ENCODE results near the gene SCEL. TPM values are rescaled to one million over a fixed set of nuclear protein-coding genes. Genes with fewer than 3 reads are reported as not detected.
"Not testable (repeated sequence)": the region's sequence is repeated elsewhere in the genome, so short reads cannot be mapped to it uniquely, and the experiment has no call there.

SCEL gene
- total and polyA plus RNA-seq, 4 experiments from 2014 or later = not detected

DNA sequence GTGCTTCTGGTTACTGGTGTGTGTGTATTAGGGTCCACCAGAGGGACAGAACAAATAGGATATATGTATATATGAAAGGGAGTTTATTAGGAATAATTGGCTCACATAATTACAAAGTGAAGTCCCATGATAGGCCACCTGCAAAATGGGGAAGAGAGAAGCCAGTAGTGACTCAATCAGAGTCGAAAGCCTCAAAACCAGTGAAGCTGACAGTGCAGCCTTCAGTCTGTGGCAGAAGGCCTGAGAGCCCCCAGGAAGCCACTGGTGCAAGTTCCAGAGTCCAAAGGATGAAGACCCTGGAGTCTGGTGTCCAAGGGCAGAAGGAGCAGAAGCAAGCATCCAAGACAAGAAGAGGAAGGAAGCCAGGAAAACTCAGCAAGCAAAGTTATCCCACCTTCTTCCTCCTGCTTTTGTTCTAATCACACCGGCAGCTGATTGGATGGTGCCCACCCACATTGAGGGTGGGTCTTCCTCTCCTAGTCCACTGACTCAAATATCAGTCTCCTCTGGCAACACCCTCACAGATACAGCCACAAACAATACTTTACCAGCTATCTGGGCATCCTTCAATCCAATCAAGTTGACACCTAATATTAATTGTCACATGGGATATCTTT, 21.7 kb upstream of the SCEL start:
- H3K4me3 ChIP-seq (ENCODE audit: low read length in 2 of 2) = no peak overlapping the region
- H3K36me3 ChIP-seq (ENCODE audit: insufficient read depth, low read length) = no peaks in the 10 kb centered on the region
- no peak overlapping the region for H3K27ac ChIP-seq (ENCODE audit: low read depth, low read length)
- DNase-seq = no peak
- Mint-ChIP-seq H3K27ac (no peak overlapping the region), H3K4me3 (no peak overlapping the region), H3K9me3 (no peaks in the 10 kb centered on the region), H3K27me3 (peaks cover 0 to 3% of the 10 kb centered on the region in 2 donors), H3K36me3 (no peaks in the 10 kb centered on the region), H3K4me1 (peaks cover 0 to 2% (median 0%) of the 10 kb centered on the region in 4 donors)
- H3K27me3 ChIP-seq (ENCODE audit: insufficient read depth, low read length) = no peaks in the 10 kb centered on the region
- CTCF ChIA-PET (ENCODE audit: partially characterized antibody) = no interaction called here
- H3K9me3 ChIP-seq (ENCODE audit: control insufficient read depth in 1 of 2, low read length in 2 of 2) = no peaks in the 10 kb centered on the region
- H3K4me1 ChIP-seq (ENCODE audit: insufficient read depth, low read length) = no peaks in the 10 kb centered on the region
- POLR2A ChIA-PET (ENCODE audit: partially characterized antibody) = no interaction called here
- intact Hi-C loops (cut with micrococcal nuclease) = no loop called here

DNA sequence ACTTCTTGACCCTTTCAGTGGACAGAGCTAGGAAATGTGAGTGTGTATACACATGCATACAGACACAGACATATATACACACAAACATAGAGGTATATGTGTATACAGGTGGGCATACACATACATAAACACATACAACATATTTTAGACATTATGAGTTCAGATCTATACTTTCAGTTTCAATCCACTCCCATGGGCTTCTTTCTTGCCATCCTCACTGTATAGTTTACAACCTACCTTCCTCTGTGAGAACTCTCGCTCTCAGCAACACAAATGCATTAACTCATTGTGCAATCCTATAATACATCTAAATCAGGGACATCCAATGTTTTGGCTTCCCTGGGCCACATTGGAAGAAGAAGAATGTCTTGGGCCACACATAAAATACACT, 21.2 kb upstream of the SCEL start:
- DNase-seq = no peak
- Histone ChIP-seq H3K27ac (ENCODE audit: low read depth, low read length) (no peak overlapping the region), H3K36me3 (ENCODE audit: insufficient read depth, low read length) (no peaks in the 10 kb centered on the region), H3K4me3 (ENCODE audit: low read length in 2 of 2) (no peak overlapping the region), H3K4me1 (ENCODE audit: insufficient read depth, low read length) (no peaks in the 10 kb centered on the region), H3K9me3 (ENCODE audit: control insufficient read depth in 1 of 2, low read length in 2 of 2) (no peaks in the 10 kb centered on the region), H3K27me3 (ENCODE audit: insufficient read depth, low read length) (no peaks in the 10 kb centered on the region)
- peaks cover 0 to 3% of the 10 kb centered on the region in 2 donors for H3K27me3 Mint-ChIP-seq
- H3K27ac Mint-ChIP-seq = no peak overlapping the region
- H3K4me3 Mint-ChIP-seq = no peak overlapping the region
- H3K4me1 Mint-ChIP-seq = peaks cover 0 to 2% (median 0%) of the 10 kb centered on the region in 4 donors
- H3K9me3 Mint-ChIP-seq = no peaks in the 10 kb centered on the region
- ChIA-PET CTCF (ENCODE audit: partially characterized antibody) (no interaction called here), POLR2A (ENCODE audit: partially characterized antibody) (no interaction called here)
- intact Hi-C loops (cut with micrococcal nuclease) = no loop called here
- no peaks in the 10 kb centered on the region for H3K36me3 Mint-ChIP-seq

DNA sequence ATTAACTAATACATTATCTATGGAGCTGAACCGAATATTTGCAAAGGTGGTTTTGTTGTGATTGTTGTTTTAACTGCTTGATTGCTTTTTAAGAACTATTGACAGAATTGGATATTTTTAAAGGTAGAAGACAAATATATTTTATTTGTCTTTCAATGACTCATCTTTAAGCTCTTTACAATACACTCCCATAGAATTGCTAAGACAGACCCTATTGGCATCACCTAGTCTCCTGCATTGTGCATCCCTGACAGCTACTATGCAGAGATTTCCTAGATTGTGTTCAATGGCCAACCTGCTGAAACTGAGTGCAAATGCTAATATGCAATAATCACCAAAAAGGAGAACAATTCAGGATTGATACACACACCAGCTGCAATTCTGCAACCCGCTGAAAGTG, 19.7 kb upstream of the SCEL start:
- ChIA-PET POLR2A (ENCODE audit: partially characterized antibody) (no interaction called here), CTCF (ENCODE audit: partially characterized antibody) (interaction anchor here (1.6 kb wide), 1 partner anchor 22 kb away, joined by 4 read pairs; no protein-coding TSS in a partner anchor)
- no peaks in the 10 kb centered on the region for H3K9me3 ChIP-seq (ENCODE audit: control insufficient read depth in 1 of 2, low read length in 2 of 2)
- H3K4me1 ChIP-seq (ENCODE audit: insufficient read depth, low read length) = no peaks in the 10 kb centered on the region
- no peaks in the 10 kb centered on the region for H3K9me3 Mint-ChIP-seq
- intact Hi-C loops (cut with micrococcal nuclease) = no loop called here
- no peaks in the 10 kb centered on the region for H3K27me3 ChIP-seq (ENCODE audit: insufficient read depth, low read length)
- DNase-seq = no peak
- peaks cover 0 to 3% of the 10 kb centered on the region in 2 donors for H3K27me3 Mint-ChIP-seq
- peaks cover 0 to 2% (median 0%) of the 10 kb centered on the region in 4 donors for H3K4me1 Mint-ChIP-seq
- H3K36me3 ChIP-seq (ENCODE audit: insufficient read depth, low read length) = no peaks in the 10 kb centered on the region
- no peaks in the 10 kb centered on the region for H3K36me3 Mint-ChIP-seq
- H3K4me3 ChIP-seq (ENCODE audit: low read length in 2 of 2) = no peak overlapping the region
- no peak overlapping the region for H3K27ac Mint-ChIP-seq
- H3K4me3 Mint-ChIP-seq = no peak overlapping the region
- no peak overlapping the region for H3K27ac ChIP-seq (ENCODE audit: low read depth, low read length)

DNA sequence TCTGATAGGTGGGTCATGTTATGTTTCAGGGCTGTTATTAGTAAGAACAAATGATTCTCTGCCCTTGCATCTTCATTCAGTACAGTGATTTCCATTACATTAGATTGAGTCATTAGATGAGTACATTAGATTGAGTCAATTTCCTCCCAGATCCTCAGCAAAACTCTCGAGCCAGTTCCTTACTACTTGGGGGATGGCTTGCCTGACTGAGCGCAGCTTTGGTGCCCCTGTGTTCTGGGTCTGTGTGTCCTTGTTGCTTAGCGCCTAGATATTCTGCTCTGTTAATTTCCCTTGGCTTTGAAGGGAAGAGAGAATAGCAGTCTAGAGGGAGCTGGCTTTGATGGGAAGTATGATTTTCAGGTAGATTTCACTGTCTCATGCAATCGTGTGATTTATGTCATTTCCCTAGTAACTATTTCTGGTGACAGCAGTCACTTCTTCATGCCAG, 19.1 kb upstream of the SCEL start:
- Mint-ChIP-seq H3K4me3 (no peak overlapping the region), H3K4me1 (peaks cover 0 to 2% (median 0%) of the 10 kb centered on the region in 4 donors), H3K27me3 (peaks cover 0 to 3% of the 10 kb centered on the region in 2 donors), H3K9me3 (no peaks in the 10 kb centered on the region), H3K27ac (no peak overlapping the region), H3K36me3 (no peaks in the 10 kb centered on the region)
- Histone ChIP-seq H3K4me1 (ENCODE audit: insufficient read depth, low read length) (no peaks in the 10 kb centered on the region), H3K9me3 (ENCODE audit: control insufficient read depth in 1 of 2, low read length in 2 of 2) (no peaks in the 10 kb centered on the region), H3K27me3 (ENCODE audit: insufficient read depth, low read length) (no peaks in the 10 kb centered on the region), H3K36me3 (ENCODE audit: insufficient read depth, low read length) (no peaks in the 10 kb centered on the region), H3K4me3 (ENCODE audit: low read length in 2 of 2) (no peak overlapping the region), H3K27ac (ENCODE audit: low read depth, low read length) (no peak overlapping the region)
- ChIA-PET CTCF (ENCODE audit: partially characterized antibody) (interaction anchor here (1.6 kb wide), 1 partner anchor 23 kb away, joined by 4 read pairs; no protein-coding TSS in a partner anchor), POLR2A (ENCODE audit: partially characterized antibody) (no interaction called here)
- DNase-seq = no peak
- intact Hi-C loops (cut with micrococcal nuclease) = no loop called here

DNA sequence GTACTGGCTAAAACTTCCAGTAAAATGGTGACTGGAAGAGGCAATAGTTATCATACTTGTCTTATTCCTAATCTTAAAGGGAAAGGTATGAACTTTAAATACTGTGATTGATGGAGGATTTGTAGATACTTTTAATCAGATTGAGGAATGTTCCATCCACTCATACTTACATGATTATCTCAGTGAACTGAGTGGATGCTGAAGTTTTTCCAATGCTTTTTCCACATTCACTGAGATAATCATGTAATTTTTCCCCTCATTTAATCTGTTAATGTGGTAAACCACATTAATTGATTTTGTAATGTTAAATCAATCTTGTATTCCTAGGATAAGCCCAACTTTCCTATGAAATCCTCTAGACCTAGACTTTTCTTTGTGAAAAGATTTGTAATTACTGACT, 17.2 kb upstream of the SCEL start:
- intact Hi-C loops (cut with micrococcal nuclease) = no loop called here
- Mint-ChIP-seq H3K36me3 (no peaks in the 10 kb centered on the region), H3K4me1 (peaks cover 0 to 2% (median 0%) of the 10 kb centered on the region in 4 donors), H3K4me3 (no peak overlapping the region), H3K27me3 (peaks cover 7 to 9% of the 10 kb centered on the region in 2 donors), H3K9me3 (no peaks in the 10 kb centered on the region), H3K27ac (no peak overlapping the region)
- no peaks in the 10 kb centered on the region for H3K36me3 ChIP-seq (ENCODE audit: insufficient read depth, low read length)
- CTCF ChIA-PET (ENCODE audit: partially characterized antibody) = no interaction called here
- H3K27me3 ChIP-seq (ENCODE audit: insufficient read depth, low read length) = no peaks in the 10 kb centered on the region
- H3K9me3 ChIP-seq (ENCODE audit: control insufficient read depth in 1 of 2, low read length in 2 of 2) = no peaks in the 10 kb centered on the region
- no peak overlapping the region for H3K4me3 ChIP-seq (ENCODE audit: low read length in 2 of 2)
- no peak for DNase-seq
- H3K27ac ChIP-seq (ENCODE audit: low read depth, low read length) = no peak overlapping the region
- POLR2A ChIA-PET (ENCODE audit: partially characterized antibody) = no interaction called here
- H3K4me1 ChIP-seq (ENCODE audit: insufficient read depth, low read length) = no peaks in the 10 kb centered on the region

DNA sequence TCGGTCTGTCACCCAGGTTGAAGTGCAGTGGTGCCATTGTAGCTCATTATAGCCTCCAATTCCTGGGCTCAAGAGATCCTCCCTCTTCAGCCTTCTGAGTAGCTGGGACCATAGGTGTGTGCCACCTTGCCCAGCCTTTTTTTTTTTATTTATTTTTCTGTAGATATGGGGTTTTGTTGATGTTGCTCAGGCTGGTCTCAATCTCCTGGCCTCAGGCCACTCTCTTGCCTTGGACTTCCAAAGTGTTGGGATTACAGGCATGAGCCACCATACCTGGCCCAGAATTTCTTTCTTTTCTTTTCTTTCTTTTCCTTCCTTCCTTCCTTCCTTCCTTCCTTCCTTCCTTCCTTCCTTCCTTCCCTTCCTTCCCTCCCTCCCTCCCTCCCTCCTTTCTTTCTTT, 16.1 kb upstream of the SCEL start:
- H3K36me3 Mint-ChIP-seq; H3K4me1 ChIP-seq (ENCODE audit: insufficient read depth, low read length); POLR2A ChIA-PET (ENCODE audit: partially characterized antibody); H3K27ac Mint-ChIP-seq; H3K27ac ChIP-seq (ENCODE audit: low read depth, low read length); H3K4me3 ChIP-seq (ENCODE audit: low read length in 2 of 2); H3K9me3 ChIP-seq (ENCODE audit: control insufficient read depth in 1 of 2, low read length in 2 of 2); H3K27me3 ChIP-seq (ENCODE audit: insufficient read depth, low read length); CTCF ChIA-PET (ENCODE audit: partially characterized antibody); H3K27me3 Mint-ChIP-seq; H3K4me1 Mint-ChIP-seq; H3K4me3 Mint-ChIP-seq; intact Hi-C loops (cut with micrococcal nuclease); H3K9me3 Mint-ChIP-seq; DNase-seq; H3K36me3 ChIP-seq (ENCODE audit: insufficient read depth, low read length): not testable (repeated sequence)

DNA sequence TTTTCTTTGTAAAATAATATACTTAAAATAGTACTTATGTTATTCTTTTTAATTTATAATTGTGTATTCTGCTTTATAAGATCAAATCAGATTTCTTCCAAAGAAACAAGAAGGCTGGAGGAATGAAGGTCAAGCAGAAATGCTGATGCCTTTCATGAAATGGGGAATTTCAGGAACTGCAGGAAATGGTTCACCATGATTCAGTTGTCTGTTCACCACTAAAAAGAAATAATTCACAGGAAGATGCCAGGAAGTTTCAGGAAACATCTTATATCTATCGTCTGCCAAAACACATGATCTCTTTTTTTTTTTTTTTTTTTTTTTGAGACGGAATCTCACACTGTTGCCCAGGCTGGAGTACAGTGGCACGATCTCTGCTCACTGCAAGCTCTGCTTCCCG, 15.7 kb upstream of the SCEL start:
- H3K9me3 Mint-ChIP-seq = no peaks in the 10 kb centered on the region

DNA sequence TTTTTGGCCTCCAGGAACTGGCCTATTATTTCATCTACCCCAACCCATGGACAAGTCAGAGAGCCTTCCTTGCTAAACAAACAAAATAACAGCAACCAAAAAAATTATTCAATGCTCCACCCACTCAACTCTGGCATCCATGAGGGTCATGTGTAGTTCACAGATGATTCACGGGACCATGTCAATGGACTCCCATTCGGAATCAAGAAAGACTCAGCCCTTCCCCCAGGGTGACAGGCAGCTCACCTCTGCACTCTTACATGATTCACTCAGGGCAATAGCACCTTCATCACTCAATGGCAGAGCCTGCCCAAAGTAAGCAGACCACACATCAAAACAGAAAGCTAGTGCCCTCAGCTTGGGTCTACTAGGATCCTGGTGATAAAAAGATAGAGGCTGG, 14.3 kb upstream of the SCEL start:
- intact Hi-C loops (cut with micrococcal nuclease) = no loop called here
- ChIA-PET CTCF (ENCODE audit: partially characterized antibody) (no interaction called here), POLR2A (ENCODE audit: partially characterized antibody) (no interaction called here)
- H3K27ac Mint-ChIP-seq = no peak overlapping the region
- Histone ChIP-seq H3K27me3 (ENCODE audit: insufficient read depth, low read length) (no peaks in the 10 kb centered on the region), H3K27ac (ENCODE audit: low read depth, low read length) (no peak overlapping the region), H3K4me1 (ENCODE audit: insufficient read depth, low read length) (no peaks in the 10 kb centered on the region), H3K9me3 (ENCODE audit: control insufficient read depth in 1 of 2, low read length in 2 of 2) (no peaks in the 10 kb centered on the region), H3K4me3 (ENCODE audit: low read length in 2 of 2) (no peak overlapping the region), H3K36me3 (ENCODE audit: insufficient read depth, low read length) (no peaks in the 10 kb centered on the region)
- H3K4me3 Mint-ChIP-seq = no peak overlapping the region
- no peak for DNase-seq
- peaks cover 10 to 12% of the 10 kb centered on the region in 2 donors for H3K27me3 Mint-ChIP-seq
- H3K9me3 Mint-ChIP-seq = no peaks in the 10 kb centered on the region
- H3K36me3 Mint-ChIP-seq = no peaks in the 10 kb centered on the region
- no peaks in the 10 kb centered on the region for H3K4me1 Mint-ChIP-seq

More for the DNA sequence above, 15.7 kb upstream of the SCEL start:
- Mint-ChIP-seq H3K4me1 (no peaks in the 10 kb centered on the region), H3K36me3 (no peaks in the 10 kb centered on the region), H3K27ac (no peak overlapping the region), H3K27me3 (peaks cover 9% of the 10 kb centered on the region in 2 donors), H3K4me3 (no peak overlapping the region)
- Histone ChIP-seq H3K4me1 (ENCODE audit: insufficient read depth, low read length) (no peaks in the 10 kb centered on the region), H3K27me3 (ENCODE audit: insufficient read depth, low read length) (no peaks in the 10 kb centered on the region), H3K9me3 (ENCODE audit: control insufficient read depth in 1 of 2, low read length in 2 of 2) (no peaks in the 10 kb centered on the region), H3K36me3 (ENCODE audit: insufficient read depth, low read length) (no peaks in the 10 kb centered on the region), H3K27ac (ENCODE audit: low read depth, low read length) (no peak overlapping the region), H3K4me3 (ENCODE audit: low read length in 2 of 2) (no peak overlapping the region)
- CTCF ChIA-PET (ENCODE audit: partially characterized antibody) = no interaction called here
- DNase-seq = no peak
- POLR2A ChIA-PET (ENCODE audit: partially characterized antibody) = no interaction called here
- intact Hi-C loops (cut with micrococcal nuclease) = no loop called here
